Activated CD4-positive, alpha-beta T cell treated with anti-CD3 and anti-CD28 coated beads, Interleukin-10, Interleukin-2, amounts not matched to agents 100 ng/mL and 50 ng/mL, durations not matched to agents 16 hours and 8 hours (primary cell): ENCODE results near the gene LRP6.

Experiments used
- DNase-seq: peaks from one replicate; pipeline ENCODE4 v3.0.0-alpha.2; 2020

Gene LRP6

GRCh38 chr12:12108441-12109058 is 158.3 kb downstream of the LRP6 start:
- no peak for DNase-seq

DNA sequence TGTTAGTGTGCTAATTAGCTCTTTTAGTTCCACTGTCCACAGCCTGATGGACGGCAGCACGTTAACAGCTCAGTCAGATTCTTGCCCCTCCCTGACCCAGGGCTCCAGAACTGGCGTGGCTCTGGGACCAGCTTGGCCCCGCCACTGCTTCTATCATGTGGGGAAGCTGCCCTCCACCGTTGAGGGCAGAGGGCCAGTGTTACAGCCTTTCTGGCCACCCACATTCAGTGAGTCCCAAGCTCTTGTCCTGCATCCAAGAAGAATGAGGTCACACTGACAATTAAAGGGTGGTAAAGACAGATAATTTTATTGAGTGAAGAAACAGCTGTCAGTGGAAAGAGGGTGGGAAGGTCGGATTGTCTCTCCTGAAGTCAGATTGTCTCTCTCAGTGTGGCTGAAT is 159.2 kb downstream of the LRP6 start:
- DNase-seq = no peak

GRCh38 chr12:12099102-12099501 is 167.7 kb downstream of the LRP6 start:
- DNase-seq = no peak

GRCh38 chr12:12098691-12099015 is 168.2 kb downstream of the LRP6 start:
- DNase-seq = no peak

DNA sequence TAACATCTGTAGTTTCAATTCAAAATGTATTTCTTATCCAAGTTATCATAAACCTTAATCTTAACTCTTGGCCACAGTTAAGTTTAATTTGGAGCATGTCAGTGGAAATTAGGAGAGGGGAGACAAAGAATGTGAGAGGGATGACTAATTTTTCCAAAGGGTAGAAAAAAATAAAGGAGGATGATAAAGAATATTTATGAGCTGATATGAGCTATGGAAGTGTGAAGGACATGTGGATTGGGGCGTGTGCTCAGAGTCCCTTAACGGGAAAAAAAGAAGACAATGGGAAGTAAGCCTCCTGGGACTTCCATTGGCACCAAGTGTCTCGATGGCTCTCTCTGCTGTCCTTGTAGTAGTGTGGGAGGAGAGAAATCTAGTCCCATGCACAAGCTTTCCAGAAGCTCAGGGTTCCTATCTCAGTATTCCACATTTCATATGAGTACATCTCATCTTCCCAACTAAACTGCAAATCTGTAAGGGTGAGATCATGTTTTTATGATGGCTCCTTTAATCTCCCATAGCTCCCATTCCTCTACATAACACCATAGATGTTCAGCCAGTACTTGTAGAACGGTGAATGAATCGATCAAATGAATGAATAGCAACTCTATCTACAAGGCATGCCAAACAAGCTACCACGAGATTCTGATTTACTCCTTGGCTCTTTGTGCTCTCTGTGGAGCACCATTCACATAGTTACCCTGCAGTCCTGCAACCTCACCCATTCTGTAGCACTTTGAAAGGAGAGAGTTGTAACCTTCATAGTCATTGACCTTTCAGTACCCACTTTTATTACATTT is 168.8 kb downstream of the LRP6 start:
- DNase-seq = no peak

- DNase-seq = no peak
Measured at GRCh38 chr12:12095021-12095420, 171.8 kb downstream of the LRP6 start.

- DNase-seq = no peak
Measured at GRCh38 chr12:12094481-12094880, 172.4 kb downstream of the LRP6 start.

- no peak for DNase-seq
Measured at GRCh38 chr12:12091977-12092663, 174.7 kb downstream of the LRP6 start.

DNA sequence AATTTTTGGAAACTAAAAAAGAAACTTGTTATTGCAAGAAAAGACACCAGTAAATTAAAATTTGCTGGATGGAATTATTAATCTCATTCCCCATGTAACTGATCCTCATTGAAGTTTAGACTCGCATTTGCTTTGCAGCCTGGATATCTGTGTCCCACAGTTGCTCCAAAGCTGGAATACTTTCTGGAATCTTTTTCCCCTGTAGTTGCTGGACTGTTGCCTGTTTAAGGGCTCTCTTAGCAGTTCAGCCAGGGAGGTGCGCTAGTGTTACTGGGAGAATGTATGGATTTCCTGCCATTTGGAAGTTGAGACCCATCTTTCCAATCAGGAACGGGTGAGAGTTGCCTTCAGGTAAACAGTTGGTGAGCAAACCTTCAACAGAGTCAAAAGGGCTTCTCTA is 175.8 kb downstream of the LRP6 start:
- DNase-seq = no peak

DNA sequence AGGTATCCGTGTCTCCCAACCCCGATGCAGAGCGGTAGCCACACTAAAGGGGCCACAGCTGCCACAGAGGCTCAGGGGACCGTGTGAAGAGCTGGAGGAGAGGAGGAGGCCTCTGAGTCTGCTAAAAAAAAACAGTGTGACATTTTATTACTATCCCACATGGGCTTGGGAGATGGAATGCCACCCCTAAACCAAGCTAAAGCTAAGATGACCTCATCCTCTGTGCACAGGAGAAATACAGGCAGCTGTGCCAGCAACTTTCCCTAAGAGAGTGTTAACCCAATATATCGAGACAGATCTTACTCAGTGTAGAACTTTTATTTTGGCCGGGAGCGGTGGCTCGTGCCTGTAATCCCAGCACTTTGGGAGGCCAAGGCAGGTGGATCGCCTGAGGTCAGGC is 178.1 kb downstream of the LRP6 start:
- DNase-seq = no peak

- DNase-seq = no peak
Measured at GRCh38 chr12:12088147-12088546, 178.7 kb downstream of the LRP6 start.

- no peak for DNase-seq
Measured at GRCh38 chr12:12087693-12088034, 179.2 kb downstream of the LRP6 start.

- DNase-seq = no peak
Measured at GRCh38 chr12:12086973-12087692, 179.7 kb downstream of the LRP6 start.

GRCh38 chr12:12086362-12086761 is 180.5 kb downstream of the LRP6 start:
- no peak for DNase-seq

DNA sequence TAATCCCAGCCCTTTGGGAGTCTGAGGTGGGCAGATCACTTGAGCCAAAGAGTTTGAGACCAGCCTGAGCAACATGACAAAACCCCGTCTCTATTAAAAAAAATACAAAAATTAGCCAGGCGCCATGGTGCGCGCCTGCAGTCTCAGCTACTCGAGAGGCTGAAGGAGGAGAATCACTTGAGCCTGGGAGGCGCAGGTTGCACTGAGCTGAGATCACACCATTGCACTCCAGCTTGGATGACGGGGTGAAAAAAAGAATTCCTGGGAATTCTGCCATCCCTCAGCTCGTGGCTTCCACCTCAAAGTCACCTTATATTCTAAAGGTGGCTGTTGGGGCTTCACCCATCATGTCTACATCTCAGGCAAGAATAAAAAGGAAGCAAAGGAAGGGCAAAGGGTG is 183.2 kb downstream of the LRP6 start:
- no peak for DNase-seq

- DNase-seq = peak; percentile 23
Measured at GRCh38 chr12:12081836-12082497, 184.9 kb downstream of the LRP6 start.

- DNase-seq = no peak
Measured at GRCh38 chr12:12079291-12079690, 187.6 kb downstream of the LRP6 start.

- peak; percentile 11 for DNase-seq
Measured at GRCh38 chr12:12072064-12072760, 194.6 kb downstream of the LRP6 start.

- peak; percentile 35 for DNase-seq
Measured at GRCh38 chr12:12070674-12071656, 195.9 kb downstream of the LRP6 start, which contains the start of gene BCL2L14. BCL2L14 (plus strand) TSS chr12:12070939; CDS start chr12:12079306, 8,367 bp downstream.

- no peak for DNase-seq
Measured at GRCh38 chr12:12069821-12070548, 196.9 kb downstream of the LRP6 start.
